Measurements from ENCODE around the gene CETP. TPM values are rescaled to one million over a fixed set of nuclear protein-coding genes. Genes with fewer than 3 reads are reported as not detected.

CETP gene
- total and polyA plus RNA-seq, 2 of the 8 experiments (the other 6 are each of a cell fraction or from before 2014, with no cell fraction given), result not detected

DNA sequence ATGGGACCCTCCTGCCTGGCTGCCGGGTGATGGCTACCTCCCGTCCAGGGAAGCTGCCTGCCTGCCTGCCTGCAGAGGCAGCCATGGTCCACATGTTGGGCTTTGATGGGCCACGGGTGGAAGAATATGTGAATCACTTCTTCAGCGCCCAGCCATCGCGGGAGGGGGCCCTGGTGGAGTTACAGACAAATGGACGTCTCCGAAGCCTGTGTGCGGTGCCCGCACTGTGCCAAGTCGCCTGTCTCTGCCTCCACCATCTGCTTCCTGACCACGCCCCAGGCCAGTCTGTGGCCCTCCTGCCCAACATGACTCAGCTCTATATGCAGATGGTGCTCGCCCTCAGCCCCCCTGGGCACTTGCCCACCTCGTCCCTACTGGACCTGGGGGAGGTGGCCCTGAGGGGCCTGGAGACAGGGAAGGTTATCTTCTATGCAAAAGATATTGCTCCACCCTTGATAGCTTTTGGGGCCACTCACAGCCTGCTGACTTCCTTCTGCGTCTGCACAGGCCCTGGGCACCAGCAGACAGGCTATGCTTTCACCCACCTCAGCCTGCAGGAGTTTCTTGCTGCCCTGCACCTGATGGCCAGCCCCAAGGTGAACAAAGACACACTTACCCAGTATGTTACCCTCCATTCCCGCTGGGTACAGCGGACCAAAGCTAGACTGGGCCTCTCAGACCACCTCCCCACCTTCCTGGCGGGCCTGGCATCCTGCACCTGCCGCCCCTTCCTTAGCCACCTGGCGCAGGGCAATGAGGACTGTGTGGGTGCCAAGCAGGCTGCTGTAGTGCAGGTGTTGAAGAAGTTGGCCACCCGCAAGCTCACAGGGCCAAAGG, 64.4 kb downstream of the CETP start (continued):
- TF ChIP-seq EZH2 (IDR thresholded peaks at IDR 0.05; ENCODE audit: low read depth, low read length, severe bottlenecking) (no peak), GTF2F1 (IDR thresholded peaks at IDR 0.05; ENCODE audit: borderline replicate concordance, low read depth, low read length) (no peak), SP4 (IDR thresholded peaks at IDR 0.05; ENCODE audit: low read length) (no peak), ASH2L (IDR thresholded peaks at IDR 0.05; ENCODE audit: low read length) (no peak)
